IPS-18c (cell line): ENCODE measurements around the gene PRKCE.

Experiments used
- H3K4me3 ChIP-seq: 2 replicates; pipeline ENCODE4 v1.7.0; 2013; ENCODE audit warnings: low read depth, mild to moderate bottlenecking, low read length, moderate library complexity; ENCODE audit not compliant: insufficient read depth
- H3K9me3 ChIP-seq: one replicate; pipeline ENCODE4 v1.6.1; 2013; ENCODE audit warnings: mild to moderate bottlenecking, low read length, moderate library complexity; ENCODE audit not compliant: control insufficient read depth, insufficient read depth

The PRKCE gene

DNA sequence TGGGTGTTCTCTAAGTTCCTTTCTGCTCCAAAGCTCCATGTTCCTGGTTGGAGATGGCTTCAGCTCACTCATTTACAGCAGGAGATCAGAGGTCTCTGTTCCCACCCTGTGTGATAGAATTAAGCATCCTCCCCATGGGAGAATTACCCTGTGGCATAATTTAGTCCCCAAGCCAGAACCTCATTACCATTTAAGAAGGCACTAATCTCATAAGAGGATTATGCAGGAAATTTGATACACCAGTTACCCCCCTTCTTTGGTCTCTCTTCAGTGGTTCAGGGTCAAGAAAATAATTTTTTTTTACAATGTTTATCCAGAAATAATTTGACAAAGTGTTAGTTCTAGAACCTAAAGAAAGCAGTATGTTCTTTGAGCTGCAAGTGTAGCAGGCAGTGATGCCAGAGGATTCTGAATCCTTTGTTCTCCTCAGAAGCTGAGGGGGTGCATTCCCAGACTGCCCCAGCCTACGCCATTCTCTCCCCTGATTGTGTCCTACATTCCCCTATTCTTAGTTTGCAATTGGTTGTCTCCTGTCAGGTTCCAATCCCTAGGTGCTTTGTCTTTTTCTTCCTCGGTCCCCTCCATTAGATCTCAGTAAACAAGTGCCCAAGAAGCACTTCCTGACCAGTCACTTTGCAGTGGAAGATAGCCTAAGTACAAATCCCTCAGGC, 163.6 kb downstream of the PRKCE start:
- no peak overlapping the region for H3K4me3 ChIP-seq
- no peaks in the 10 kb centered on the region for H3K9me3 ChIP-seq

DNA sequence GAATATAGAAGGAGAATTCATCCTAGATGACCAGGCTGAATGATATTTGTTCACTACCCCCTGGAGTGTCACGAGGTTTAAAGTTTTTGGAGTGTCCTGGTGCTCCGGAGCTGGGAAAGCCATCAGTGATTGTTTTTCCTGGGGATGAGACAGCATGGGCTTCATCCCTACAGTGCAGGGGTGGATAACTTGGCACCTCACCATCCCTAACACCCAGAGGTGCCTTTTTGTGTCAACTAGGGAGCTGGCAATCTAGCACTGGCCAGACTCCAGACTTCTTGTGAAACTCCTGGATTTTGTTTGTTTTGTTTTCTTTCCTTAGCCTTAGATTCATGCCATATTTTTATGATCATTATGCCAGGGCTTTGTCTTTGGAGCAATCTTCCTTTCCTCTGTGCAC, 164.8 kb downstream of the PRKCE start:
- H3K4me3 ChIP-seq: no peak overlapping the region

DNA sequence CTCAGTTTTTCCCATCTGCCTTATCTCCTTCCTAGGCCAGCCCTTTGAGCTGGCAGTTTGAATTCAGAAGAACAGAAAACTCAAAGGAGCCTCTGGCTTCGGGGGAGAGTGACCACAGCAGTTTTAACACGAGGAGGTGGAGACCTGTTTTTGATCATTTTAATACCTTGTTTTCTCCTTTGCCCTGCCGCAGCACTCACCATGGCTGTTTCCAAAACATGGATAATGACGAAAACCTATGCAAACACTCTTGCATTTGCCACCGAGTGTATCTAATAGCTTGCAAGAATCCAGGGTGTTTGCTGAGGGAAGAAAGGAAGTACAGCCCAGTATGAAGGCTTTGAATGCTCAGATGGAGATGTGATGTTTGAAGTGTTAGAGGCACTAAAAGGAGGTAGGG, 167.1 kb downstream of the PRKCE start:
- Histone ChIP-seq H3K9me3 (no peaks in the 10 kb centered on the region), H3K4me3 (no peak overlapping the region)

More for the DNA sequence above, 164.8 kb downstream of the PRKCE start:
- no peaks in the 10 kb centered on the region for H3K9me3 ChIP-seq

DNA sequence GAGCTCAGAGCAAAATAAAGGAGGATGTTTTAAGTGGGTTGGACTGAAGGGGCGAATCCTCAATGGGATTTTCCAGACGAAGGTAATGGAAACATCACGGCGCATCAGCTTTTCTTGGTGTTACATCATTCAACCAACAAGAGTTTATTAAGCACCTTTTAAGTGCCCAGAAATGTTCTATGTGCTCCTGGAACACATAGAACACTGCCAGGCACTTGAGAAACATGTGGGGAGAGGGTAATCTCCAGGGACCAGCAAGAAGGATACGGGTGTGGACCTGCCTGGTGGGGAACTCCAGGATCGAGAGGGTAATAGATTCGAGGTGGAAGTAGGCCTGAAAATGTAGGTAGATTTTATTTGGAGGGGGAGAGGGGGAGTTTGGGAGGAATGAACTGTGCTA, 168.6 kb downstream of the PRKCE start:
- Histone ChIP-seq H3K4me3 (no peak overlapping the region), H3K9me3 (no peaks in the 10 kb centered on the region)

DNA sequence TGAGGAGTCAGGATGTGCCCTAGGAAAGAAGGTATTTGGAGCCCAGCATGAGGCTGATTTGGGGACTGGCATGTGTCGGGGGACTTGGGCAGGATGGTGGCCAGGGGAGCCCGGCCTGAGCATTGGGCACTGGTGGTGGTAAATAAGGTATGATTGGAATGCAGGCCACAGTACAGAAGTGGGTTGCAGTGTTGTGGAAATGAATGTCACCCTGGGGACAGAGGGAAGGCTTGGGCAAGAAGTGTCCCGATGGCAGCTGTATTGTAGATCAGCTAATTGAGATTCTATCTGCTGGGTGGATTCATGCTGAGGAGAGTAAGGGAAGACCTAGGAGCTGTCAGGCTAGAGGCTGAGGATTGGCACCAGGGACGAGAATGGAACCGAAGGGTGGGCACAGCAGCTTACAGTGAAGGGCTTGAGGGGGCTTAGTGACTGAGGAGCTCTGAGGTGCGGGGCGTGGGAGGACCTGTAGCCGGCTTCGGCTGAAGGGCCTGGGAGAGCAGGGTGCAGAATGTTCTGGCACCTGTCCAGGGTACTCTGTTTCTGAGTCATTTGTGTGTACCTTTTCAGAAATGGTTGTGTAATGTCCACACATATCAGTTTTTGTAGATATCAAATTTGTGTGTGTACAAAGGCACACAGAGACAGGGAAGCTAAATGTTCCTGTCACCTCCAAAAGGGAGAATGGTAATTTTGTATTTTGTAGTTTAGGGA, 170.2 kb downstream of the PRKCE start:
- no peaks in the 10 kb centered on the region for H3K9me3 ChIP-seq
- no peak overlapping the region for H3K4me3 ChIP-seq

DNA sequence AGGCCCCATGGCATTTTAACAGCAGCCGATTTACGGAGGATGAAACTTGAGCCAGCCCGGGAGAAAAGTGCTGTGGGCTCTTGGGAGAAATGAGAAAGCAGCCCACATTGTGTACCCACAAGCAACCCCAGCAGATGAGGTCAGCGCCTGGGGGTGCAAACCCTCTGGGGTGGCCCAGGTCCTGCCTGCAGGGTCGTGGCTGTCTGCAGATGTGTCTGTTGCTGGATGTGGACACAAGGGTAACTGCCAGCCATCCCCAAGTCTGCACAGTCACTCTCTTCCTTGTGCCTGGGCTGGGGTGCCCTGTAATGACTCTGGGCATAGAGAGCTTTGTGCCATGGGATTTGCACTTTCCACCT, 170.8 kb downstream of the PRKCE start:
- no peaks in the 10 kb centered on the region for H3K9me3 ChIP-seq
- H3K4me3 ChIP-seq: no peak overlapping the region

DNA sequence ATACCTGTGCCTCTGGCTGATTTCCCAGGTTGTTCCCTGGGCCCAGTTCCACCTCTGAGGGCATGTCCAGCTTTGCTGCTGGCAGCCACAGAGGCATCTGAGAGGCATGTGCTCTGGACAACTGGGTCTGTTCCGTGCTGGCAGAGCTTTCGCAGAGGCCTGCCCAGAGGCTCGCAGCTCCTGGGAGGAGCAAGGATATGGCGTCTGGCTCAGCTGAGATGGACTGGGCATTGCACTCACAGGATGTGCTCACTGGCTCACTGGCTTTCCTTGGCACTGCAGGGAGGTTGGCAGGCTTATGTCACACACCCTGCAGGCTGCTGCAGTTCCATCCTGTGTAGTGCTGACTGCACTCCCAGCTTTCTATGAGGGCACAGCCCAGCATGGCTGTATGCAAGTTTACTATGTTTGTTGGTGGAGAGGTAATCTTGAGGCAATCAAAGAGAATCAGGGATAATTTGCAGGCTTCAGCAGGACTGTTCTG, 172.3 kb downstream of the PRKCE start:
- Histone ChIP-seq H3K9me3 (no peaks in the 10 kb centered on the region), H3K4me3 (no peak overlapping the region)

DNA sequence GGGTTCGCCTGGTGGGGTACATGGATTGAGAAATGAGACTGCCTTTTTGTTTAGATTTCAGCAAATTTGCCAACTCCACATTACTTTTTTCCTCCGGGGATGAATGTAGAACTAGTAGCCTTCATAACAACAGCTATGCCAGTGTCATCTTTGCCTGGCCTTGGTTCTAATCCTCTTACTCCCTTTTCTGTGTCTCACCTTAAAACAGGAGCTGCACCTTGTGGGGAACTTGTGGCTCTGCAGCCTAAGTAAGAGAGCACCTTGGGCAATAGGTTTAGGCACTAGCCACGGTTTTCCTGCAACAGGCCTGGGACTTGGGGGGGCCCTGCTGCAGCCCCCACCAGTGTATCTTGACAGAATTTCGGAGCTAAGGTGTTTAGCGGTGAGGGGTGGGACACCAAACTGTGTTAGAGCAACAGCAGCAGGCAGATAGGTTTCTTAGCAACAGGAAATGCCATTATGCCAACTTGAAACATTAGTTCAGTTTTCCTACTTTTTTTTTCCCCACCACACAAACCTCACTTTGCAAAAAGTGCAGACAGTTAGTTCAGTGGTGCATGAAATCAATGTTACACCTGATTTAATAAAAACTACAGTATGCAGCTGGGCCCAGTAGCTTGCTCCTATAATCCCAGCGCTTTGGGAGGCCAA, 173.7 kb downstream of the PRKCE start:
- no peaks in the 10 kb centered on the region for H3K9me3 ChIP-seq
- no peak overlapping the region for H3K4me3 ChIP-seq

DNA sequence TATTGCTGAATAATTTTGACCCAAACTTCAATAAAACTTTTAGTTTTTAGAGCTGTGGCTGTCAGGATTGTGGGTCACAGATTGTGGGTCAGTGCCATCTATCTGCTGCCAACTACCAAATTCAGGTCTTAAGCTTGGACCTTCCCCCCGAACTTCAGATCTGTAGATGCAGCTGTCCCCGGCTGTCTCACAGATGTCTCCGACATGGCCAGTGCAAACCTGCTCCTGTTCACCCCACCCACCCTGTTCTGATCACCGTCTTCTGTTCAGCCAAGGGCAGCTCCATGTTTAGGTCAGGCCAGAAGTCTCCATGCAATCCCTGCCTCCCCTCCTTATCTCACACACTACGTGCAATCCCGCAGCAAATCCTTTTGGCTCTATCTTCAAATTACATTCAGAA, 175.0 kb downstream of the PRKCE start:
- H3K9me3 ChIP-seq: no peaks in the 10 kb centered on the region
- H3K4me3 ChIP-seq: no peak overlapping the region

DNA sequence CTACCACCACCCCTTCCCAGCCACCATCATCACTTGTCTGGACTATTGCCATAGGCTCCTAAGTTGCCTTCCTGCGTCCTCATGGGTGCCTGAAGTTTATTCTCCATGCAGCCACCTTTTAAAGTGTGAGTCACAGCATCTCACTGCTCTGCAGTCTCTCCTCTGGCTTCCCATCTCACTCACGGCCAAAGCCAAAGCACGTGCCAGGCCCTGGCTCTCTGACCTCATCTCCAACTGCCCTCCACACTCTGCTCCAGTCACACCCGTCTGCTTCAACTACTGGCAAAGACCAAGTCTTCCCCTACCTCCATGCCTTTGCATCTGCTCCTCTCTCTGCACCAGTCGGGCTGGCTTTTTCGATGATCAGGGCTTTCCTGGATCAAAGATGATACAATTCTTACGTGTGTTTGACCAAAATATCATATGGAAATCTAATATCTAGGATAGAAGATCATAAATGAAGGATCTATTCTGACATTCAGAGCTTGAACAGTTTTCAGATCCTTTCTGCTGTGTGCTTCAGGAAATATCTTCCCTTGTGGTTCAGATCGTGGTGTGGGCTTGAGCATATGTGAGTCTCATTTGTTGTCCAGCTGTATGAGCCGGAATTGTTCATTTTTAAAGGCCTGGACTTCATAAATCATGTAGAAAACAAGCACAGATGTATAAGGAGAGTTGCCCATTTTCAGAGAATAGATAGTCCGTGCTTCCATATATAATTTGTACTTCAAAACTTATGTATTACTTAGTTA, 175.6 kb downstream of the PRKCE start:
- Histone ChIP-seq H3K4me3 (no peak overlapping the region), H3K9me3 (no peaks in the 10 kb centered on the region)

DNA sequence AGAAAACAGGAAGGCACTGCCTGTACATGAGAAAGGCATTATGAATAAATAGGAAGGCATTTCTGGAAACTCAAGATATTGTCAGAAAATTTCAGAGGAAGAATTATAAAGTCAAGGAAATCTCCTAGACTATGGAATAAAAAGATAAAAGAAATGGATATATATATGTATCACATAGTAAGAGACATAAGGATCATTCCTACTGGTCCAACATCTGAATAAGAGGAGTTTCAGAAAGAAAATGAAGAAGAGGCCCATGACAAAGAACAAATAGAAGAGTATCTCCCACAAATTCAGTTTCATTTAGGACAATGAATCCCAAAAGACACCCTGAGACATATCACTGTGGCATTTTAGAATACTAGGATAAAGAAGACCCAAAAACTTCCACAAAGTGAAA, 178.8 kb downstream of the PRKCE start:
- H3K4me3 ChIP-seq: no peak overlapping the region
- no peaks in the 10 kb centered on the region for H3K9me3 ChIP-seq

DNA sequence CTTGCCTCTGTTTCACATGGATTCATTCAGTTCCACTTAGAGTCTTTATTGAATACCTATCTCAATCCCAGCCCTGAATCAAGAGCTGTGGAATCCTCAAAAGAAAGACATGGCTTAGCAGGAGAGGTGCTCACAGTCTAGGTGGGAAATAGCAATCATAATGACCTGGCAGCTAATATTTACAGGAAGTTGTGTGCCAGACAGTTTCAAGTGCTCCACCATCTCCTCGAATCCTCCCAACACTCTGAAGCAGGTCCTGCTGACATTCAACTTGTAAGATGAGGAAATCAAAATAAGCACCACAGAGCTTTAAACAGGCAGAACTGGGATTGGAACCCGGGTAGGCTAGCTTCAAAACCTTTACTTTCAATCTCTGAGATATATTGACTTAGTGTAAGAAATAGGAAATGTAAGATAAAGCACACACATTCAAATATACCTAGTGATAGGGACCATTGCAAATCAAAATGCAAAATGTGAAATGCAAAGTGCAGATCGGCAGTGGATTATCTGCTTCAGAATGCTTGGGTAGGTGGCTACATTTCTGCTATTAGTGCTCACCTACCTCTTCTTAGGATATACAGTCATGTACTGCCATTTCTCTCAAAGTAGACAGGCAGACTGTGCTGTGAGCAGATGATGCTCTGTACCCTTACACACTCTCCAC, 182.0 kb downstream of the PRKCE start:
- H3K4me3 ChIP-seq: no peak overlapping the region
- no peaks in the 10 kb centered on the region for H3K9me3 ChIP-seq

DNA sequence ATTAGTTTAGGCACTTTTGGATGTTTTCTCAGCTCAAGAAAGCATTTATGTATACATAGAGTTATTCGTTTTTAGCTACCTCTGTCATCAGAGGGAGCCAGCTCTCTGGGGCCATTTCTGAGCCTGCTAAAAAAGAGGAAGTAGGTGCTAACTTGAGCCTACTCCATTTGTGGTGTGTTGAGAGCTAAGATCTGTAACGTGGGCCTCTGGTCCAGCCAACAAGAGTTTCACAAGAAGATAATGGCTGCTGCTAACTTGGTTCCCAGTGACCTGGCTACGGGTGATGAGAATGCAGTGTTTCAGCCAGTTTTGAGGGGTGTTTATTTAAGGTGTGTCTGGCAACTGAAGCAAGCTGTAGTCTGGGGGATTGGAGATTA, 182.5 kb downstream of the PRKCE start:
- H3K9me3 ChIP-seq: no peaks in the 10 kb centered on the region
- H3K4me3 ChIP-seq: no peak overlapping the region

DNA sequence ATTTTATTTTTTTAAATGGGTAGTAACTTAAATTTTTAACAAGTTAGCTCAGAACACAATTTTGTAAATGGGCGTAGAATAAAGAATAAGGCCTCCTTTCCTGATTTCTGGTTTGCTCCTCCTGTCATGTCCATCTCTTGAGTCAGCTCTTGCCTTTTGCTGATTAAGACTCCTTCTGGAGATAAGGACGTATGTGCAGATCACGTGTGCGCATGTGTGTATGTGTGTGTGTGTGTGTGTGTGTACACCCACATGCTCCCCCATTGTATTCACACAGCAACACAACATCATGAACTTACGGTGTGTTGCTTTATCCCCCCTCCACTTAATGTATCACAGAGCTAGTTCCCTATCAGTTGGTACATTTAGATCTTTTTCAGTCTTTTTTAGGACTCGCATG, 182.9 kb downstream of the PRKCE start:
- Histone ChIP-seq H3K9me3 (no peaks in the 10 kb centered on the region), H3K4me3 (no peak overlapping the region)

DNA sequence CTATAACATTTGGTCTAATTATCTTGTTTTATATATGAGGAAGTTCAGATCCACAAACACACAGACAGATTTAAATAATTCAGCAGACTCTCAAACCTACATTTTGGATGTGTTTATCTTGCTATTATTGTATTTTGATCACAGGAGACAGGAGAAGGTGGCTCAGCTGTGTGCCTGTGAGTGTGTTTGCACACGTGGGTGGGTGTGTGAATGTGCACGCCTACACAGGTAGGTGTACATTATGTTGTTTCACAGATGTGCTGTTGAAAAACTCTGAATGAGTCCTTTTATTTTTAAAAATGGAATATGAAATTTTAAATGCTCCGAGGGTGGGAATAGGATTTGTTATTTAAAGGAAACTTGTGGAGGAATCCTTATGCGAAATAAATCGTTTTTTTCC, 183.4 kb downstream of the PRKCE start:
- H3K9me3 ChIP-seq: no peaks in the 10 kb centered on the region
- no peak overlapping the region for H3K4me3 ChIP-seq

DNA sequence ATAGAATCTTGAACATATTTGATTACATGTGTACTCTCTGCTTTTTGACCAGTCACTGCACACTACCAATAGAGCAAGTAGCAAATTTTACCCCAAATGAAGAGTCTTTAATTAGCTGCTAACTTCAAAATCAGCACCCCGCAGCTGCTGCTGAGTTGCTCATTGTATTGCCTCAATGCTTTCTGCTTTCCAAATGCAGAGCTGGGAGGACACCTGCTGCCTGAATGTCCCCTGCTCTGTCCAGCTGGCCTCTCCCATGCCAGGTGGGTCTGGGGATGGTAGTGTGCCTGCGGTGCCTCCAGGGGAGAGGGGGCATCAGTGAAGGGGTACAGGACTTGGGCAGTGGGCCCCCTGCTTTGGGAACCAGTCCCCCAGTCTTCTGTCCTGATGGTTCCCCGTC, 184.8 kb downstream of the PRKCE start:
- Histone ChIP-seq H3K4me3 (no peak overlapping the region), H3K9me3 (no peaks in the 10 kb centered on the region)

DNA sequence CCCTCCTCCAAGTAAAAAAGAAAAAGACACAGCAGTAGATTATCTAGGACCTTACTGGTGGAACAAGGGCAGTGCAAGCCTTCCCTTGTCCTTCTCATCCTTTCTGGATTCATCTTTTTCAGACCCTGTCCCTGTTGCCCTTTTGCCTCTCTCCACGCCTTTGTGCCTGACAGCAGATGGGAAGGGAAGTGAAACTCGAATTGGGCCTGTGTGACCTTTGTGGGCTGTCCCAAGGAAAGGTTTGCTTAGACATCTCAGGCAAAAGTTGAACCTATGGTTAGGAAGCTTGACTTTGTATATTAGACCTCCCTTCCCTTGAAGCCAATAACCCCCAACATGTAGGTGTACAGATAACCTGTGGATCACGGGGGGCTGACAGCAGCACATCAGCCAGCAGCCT, 185.3 kb downstream of the PRKCE start:
- Histone ChIP-seq H3K4me3 (no peak overlapping the region), H3K9me3 (no peaks in the 10 kb centered on the region)
